Measurements from ENCODE around the gene EPN3. TPM values are rescaled to one million over a fixed set of nuclear protein-coding genes. Genes with fewer than 3 reads are reported as not detected.
A peak's percentile ranks its signal among the peaks of the same experiment; 100 is the strongest.

EPN3 gene
- polyA plus RNA-seq, 1 of the 3 experiments (the other 2 are of a cell fraction), result 0.05 TPM

GRCh38 chr17:50547736-50548083 lies 15.2 kb downstream of the EPN3 start:
- Histone ChIP-seq H3K4me2 (peak overlapping the region; percentile 98), H2AFZ (ENCODE audit: low read depth) (no peak overlapping the region; the same call in 1 of the 2 replicates), H3F3A (replicated peaks; ENCODE audit: insufficient read depth) (peaks cover 6% of the 10 kb centered on the region), H3K79me2 (ENCODE audit: insufficient read depth) (peaks cover 16% of the 10 kb centered on the region), H3K9me2 (no peaks in the 10 kb centered on the region), H4K20me1 (ENCODE audit: insufficient read depth) (no peaks in the 10 kb centered on the region), H3K27me3 (ENCODE audit: insufficient read depth) (no peaks in the 10 kb centered on the region), H3K9ac (peak overlapping the region; percentile 79), H3K4me1 (ENCODE audit: control insufficient read depth in 1 of 2, insufficient read depth in 2 of 2, low read depth in 1 of 2, low read length in 1 of 2) (peaks cover 3 to 25% of the 10 kb centered on the region in 2 experiments; a peak in 3 of 4 replicates), H3K27ac (ENCODE audit: low read depth in 2 of 2, low read length in 1 of 2) (peak overlapping the region in 1 of 2 experiments; percentile 78; a peak in 2 of 4 replicates), H3K36me3 (replicated peaks in 1 of 2; ENCODE audit: control insufficient read depth in 1 of 2, insufficient read depth in 2 of 2, low read length in 1 of 2) (peaks cover 16 to 27% of the 10 kb centered on the region in 2 experiments), H3K9me3 (no peaks in the 10 kb centered on the region), H3K4me3 (ENCODE audit: low read depth in 2 of 2, low read length in 1 of 2) (peak overlapping the region; percentile 70 to 76)
- POLR2A ChIA-PET, result interaction anchor here (0.7 kb wide), 1 partner anchor 7 kb away, joined by 3 read pairs; no protein-coding TSS in a partner anchor
- TF ChIP-seq POLR2AphosphoS5 (IDR thresholded peaks at IDR 0.05; ENCODE audit: low read depth, low read length) (no peak), GATA2 (CRISPR knock-in tag; IDR thresholded peaks at IDR 0.05) (no peak), RAD21 (IDR thresholded peaks at IDR 0.05; ENCODE audit: low read length) (no peak), RFX5 (IDR thresholded peaks at IDR 0.05; ENCODE audit: low read length) (no peak), TCF12 (IDR thresholded peaks at IDR 0.05) (no peak), MEF2A (IDR thresholded peaks at IDR 0.05; ENCODE audit: borderline replicate concordance, low read depth) (no peak), EP300 (IDR thresholded peaks at IDR 0.05; ENCODE audit: borderline replicate concordance in 1 of 2, low read depth in 1 of 2, low read length in 1 of 2) (no peak), REST (IDR thresholded peaks at IDR 0.05; ENCODE audit: low read depth, low read length) (no peak), TAF1 (IDR thresholded peaks at IDR 0.05; ENCODE audit: borderline replicate concordance, low read depth, low read length) (no peak), IRF3 (IDR thresholded peaks at IDR 0.05; ENCODE audit: low read depth, low read length) (no peak), USF2 (IDR thresholded peaks at IDR 0.05; ENCODE audit: borderline replicate concordance, low read depth, low read length) (no peak), ELF1 (IDR thresholded peaks at IDR 0.05) (no peak), EZH2phosphoT487 (IDR thresholded peaks at IDR 0.05; ENCODE audit: borderline replicate concordance, low read depth) (no peak), NRF1 (IDR thresholded peaks at IDR 0.05; ENCODE audit: low read depth, low read length) (no peak), JUND (IDR thresholded peaks at IDR 0.05) (no peak), SIN3A (IDR thresholded peaks at IDR 0.05; ENCODE audit: borderline replicate concordance, low read depth, low read length) (no peak), CTCF (IDR thresholded peaks at IDR 0.05) (no peak), SMC3 (IDR thresholded peaks at IDR 0.05; ENCODE audit: low read depth, low read length) (no peak), PBX3 (IDR thresholded peaks at IDR 0.05) (no peak), NFIC (IDR thresholded peaks at IDR 0.05; ENCODE audit: borderline replicate concordance) (no peak)
- WGBS (ENCODE audit: low lambda C conversion rate), result 62% methylated on average over 5 of the region's 5 CpGs
- CTCF ChIA-PET, result interaction anchor here (0.6 to 24.2 kb wide), 17 partner anchors 8 to 297 kb away, joined by 3 to 1212 read pairs (median 6); partner anchors contain the start of genes RSAD1 and TMEM92
- DNase-seq, result no peak
